Lung (tissue), 12 donors: Measurements from ENCODE around the gene CHN1. TPM values are rescaled to one million over a fixed set of nuclear protein-coding genes. Genes with fewer than 3 reads are reported as not detected.
A peak's percentile ranks its signal among the peaks of the same experiment; 100 is the strongest.

Source experiments
- ATAC-seq: fragments of 200-7000 bp; cut with Tn5 transposase; one replicate; pipeline ENCODE4 v1.9.1; 2020; ENCODE audit warnings: moderate number of reproducible peaks; ENCODE audit not compliant: insufficient read depth, low FRiP score
- DNase-seq, 3 donors: peaks; one replicate each; pipeline ENCODE4 v3.0.0-alpha.2; 2013 to 2017
- H3K27ac ChIP-seq, 2 donors: one replicate each; pipeline ENCODE4 v1.5.1; 2013; ENCODE audit warnings: mild to moderate bottlenecking in 2 of 2, moderate library complexity in 2 of 2, control low read depth in 1 of 2, inconsistent platforms in 1 of 2, low read depth in 1 of 2, low read length in 1 of 2
- H3K27me3 ChIP-seq, 3 donors: one replicate each; pipeline ENCODE4 v1.5.1; 2013; ENCODE audit warnings: low read length in 2 of 3; ENCODE audit not compliant: control insufficient read depth in 3 of 3, insufficient read depth in 3 of 3
- H3K36me3 ChIP-seq, 4 donors: one replicate each; pipeline ENCODE4 v1.5.1; 2013; ENCODE audit warnings: low read length in 4 of 4, mild to moderate bottlenecking in 1 of 4, moderate library complexity in 1 of 4; ENCODE audit not compliant: control insufficient read depth in 4 of 4, insufficient read depth in 4 of 4
- H3K4me1 ChIP-seq, 5 donors: one replicate each; pipeline ENCODE4 v1.5.1; 2013; ENCODE audit warnings: low read length in 5 of 5, mild to moderate bottlenecking in 2 of 5, moderate library complexity in 1 of 5; ENCODE audit not compliant: control insufficient read depth in 5 of 5, insufficient read depth in 5 of 5
- H3K4me3 ChIP-seq: one replicate; pipeline ENCODE4 v1.5.1; 2013; ENCODE audit warnings: mild to moderate bottlenecking, control low read depth, moderate library complexity
- H3K9ac ChIP-seq, 2 donors: one replicate each; pipeline ENCODE4 v1.5.1; 2013; ENCODE audit warnings: low read length in 2 of 2, control low read depth in 1 of 2; ENCODE audit not compliant: insufficient read depth in 1 of 2
- H3K9me3 ChIP-seq, 4 donors: one replicate each; pipeline ENCODE4 v1.5.1; 2013; ENCODE audit warnings: low read length in 3 of 4, mild to moderate bottlenecking in 1 of 4, moderate library complexity in 1 of 4; ENCODE audit not compliant: control insufficient read depth in 4 of 4, insufficient read depth in 3 of 4
- CTCF ChIP-seq: IDR thresholded peaks from 2 replicates; pipeline ENCODE4 v1.5.1; 2012; ENCODE audit warnings: mild to moderate bottlenecking; ENCODE audit errors: control extremely low read depth, extremely low read depth
- WGBS, 2 donors: extraction: QIAGEN DNeasy Blood & Tissue Kit; methylation state at CpG; one replicate each; pipeline ENCODE4 v1.1.7; 2013; 5-methylcytosine and 5-hydroxymethylcytosine counted together
- polyA plus RNA-seq, 2 donors: library from polyadenylated mRNA; stranded (reverse); fragments of 200-250 nt; gene quantifications; one replicate each; pipeline ENCODE4 v1.2.1, GENCODE V29; 2013
- total RNA-seq, 2 donors: library from RNA; depleted of rRNA in 1 of 2; stranded (reverse); fragments of >200 nt in 1 of 2; gene quantifications; one replicate each; pipeline ENCODE4 v1.2.1, GENCODE V29; 2014 to 2021
- donor health status: control.
- donor health status: control.
- donor health status: Bipolar disorder and iron deficiency.
- donor health status: healthy.
- donor health status: DM: yes; HTN: yes; CAD: no.

Gene CHN1
- total and polyA plus RNA-seq, 4 donors: 6.8 to 80.9 (median 14.5) TPM

- WGBS, 2 donors: 91 to 95% methylated on average over 4 of the region's 4 CpGs
- no peak for TF ChIP-seq CTCF
- Histone ChIP-seq H3K27ac (no peak overlapping the region), H3K9me3 (no peaks in the 10 kb centered on the region), H3K4me1 (peaks cover 0 to 35% (median 12%) of the 10 kb centered on the region in 5 donors), H3K4me3 (no peak overlapping the region), H3K36me3 (no peaks in the 10 kb centered on the region), H3K27me3 (no peaks in the 10 kb centered on the region), H3K9ac (no peak overlapping the region)
- ATAC-seq (no peak), DNase-seq (no peak)
These were observed 162.7 kb downstream of the CHN1 start for GRCh38 chr2:174842496-174842895.

GRCh38 chr2:174841936-174842335, 163.2 kb downstream of the CHN1 start:
- Histone ChIP-seq H3K9ac (no peak overlapping the region), H3K27ac (no peak overlapping the region), H3K4me3 (no peak overlapping the region), H3K27me3 (no peaks in the 10 kb centered on the region), H3K4me1 (peaks cover 0 to 37% (median 13%) of the 10 kb centered on the region in 5 donors), H3K36me3 (no peaks in the 10 kb centered on the region), H3K9me3 (no peaks in the 10 kb centered on the region)
- no peak for TF ChIP-seq CTCF
- WGBS, 2 donors: 85 to 93% methylated on average over 3 of the region's 3 CpGs
- ATAC-seq (no peak), DNase-seq (no peak)

- Histone ChIP-seq H3K27ac (no peak overlapping the region), H3K9me3 (no peaks in the 10 kb centered on the region), H3K9ac (no peak overlapping the region), H3K4me3 (no peak overlapping the region), H3K4me1 (peaks cover 0 to 42% (median 17%) of the 10 kb centered on the region in 5 donors), H3K27me3 (no peaks in the 10 kb centered on the region), H3K36me3 (no peaks in the 10 kb centered on the region)
- ATAC-seq (no peak), DNase-seq (no peak)
- no peak for TF ChIP-seq CTCF
- WGBS, 2 donors: 82 to 88% methylated on average over 2 of the region's 2 CpGs
These were observed 163.8 kb downstream of the CHN1 start for GRCh38 chr2:174841350-174841749.

GRCh38 chr2:174840436-174840835, 164.7 kb downstream of the CHN1 start:
- H3K27ac ChIP-seq: no peak overlapping the region
- H3K9me3 ChIP-seq: no peaks in the 10 kb centered on the region
- peaks cover 0 to 42% (median 17%) of the 10 kb centered on the region in 5 donors for H3K4me1 ChIP-seq
- no peak for ATAC-seq
- 82 to 86% methylated on average over 3 of the region's 3 CpGs for WGBS, 2 donors
- no peak for TF ChIP-seq CTCF
- H3K36me3 ChIP-seq: no peaks in the 10 kb centered on the region
- H3K27me3 ChIP-seq: no peaks in the 10 kb centered on the region
- peak overlapping the region in 1 of 2 donors; percentile 32 for H3K9ac ChIP-seq
- DNase-seq: no peak
- H3K4me3 ChIP-seq: no peak overlapping the region
